GM12872 (cell line): ENCODE data around the gene HAGH.

ENCODE experiments used
- CTCF ChIP-seq: IDR thresholded peaks from 3 replicates; pipeline ENCODE4 v1.5.1; 2011; ENCODE audit warnings: low read depth, mild to moderate bottlenecking, low read length, moderate library complexity; ENCODE audit not compliant: insufficient read depth

The HAGH gene

GRCh38 chr16:1763521-1764511 lies 62.8 kb downstream of the HAGH start:
- no peak for TF ChIP-seq CTCF

GRCh38 chr16:1762879-1763520 lies 63.6 kb downstream of the HAGH start:
- TF ChIP-seq CTCF: no peak

GRCh38 chr16:1762196-1762878 lies 64.3 kb downstream of the HAGH start:
- no peak for TF ChIP-seq CTCF

GRCh38 chr16:1761751-1762150 lies 64.9 kb downstream of the HAGH start:
- TF ChIP-seq CTCF: no peak

GRCh38 chr16:1760911-1761310 lies 65.7 kb downstream of the HAGH start:
- TF ChIP-seq CTCF: no peak

- TF ChIP-seq CTCF: no peak
Observed at GRCh38 chr16:1759511-1759910, 67.1 kb downstream of the HAGH start.

GRCh38 chr16:1758923-1759322 lies 67.7 kb downstream of the HAGH start:
- TF ChIP-seq CTCF: no peak
